MG63 (cell line): ENCODE measurements around the gene COPZ2. TPM values are rescaled to one million over a fixed set of nuclear protein-coding genes. Genes with fewer than 3 reads are reported as not detected.

Source experiments
- DNase-seq: peaks from one replicate; pipeline ENCODE4 v3.0.0-alpha.2; 2020
- H3K27me3 ChIP-seq: fragments of 250-450 bp; sonication (Bioruptor Pico); 2 replicates; pipeline ENCODE4 v1.5.1; 2020; ENCODE audit warnings: mild to moderate bottlenecking, moderate library complexity
- H3K36me3 ChIP-seq: fragments of 250-450 bp; sonication (Bioruptor Pico); 2 replicates; pipeline ENCODE4 v1.5.1; 2020; ENCODE audit warnings: mild to moderate bottlenecking, moderate library complexity
- H3K4me3 ChIP-seq: fragments of 250-450 bp; sonication (Bioruptor Pico); 2 replicates; pipeline ENCODE4 v1.5.1; 2020; ENCODE audit warnings: mild to moderate bottlenecking, moderate library complexity
- H3K9me3 ChIP-seq: fragments of 250-450 bp; sonication (Bioruptor Pico); 2 replicates; pipeline ENCODE4 v1.5.1; 2020; ENCODE audit warnings: mild to moderate bottlenecking, moderate library complexity
- total RNA-seq: library from RNA; depleted of rRNA; stranded (reverse); fragments of >200 nt; shearing (Covaris generic); gene quantifications from 2 replicates; pipeline ENCODE4 v1.2.3, GENCODE V29; 2014; ENCODE audit warnings: low replicate concordance

Gene COPZ2
- total RNA-seq, 1 experiment from 2014 or later: 91.7 TPM

DNA sequence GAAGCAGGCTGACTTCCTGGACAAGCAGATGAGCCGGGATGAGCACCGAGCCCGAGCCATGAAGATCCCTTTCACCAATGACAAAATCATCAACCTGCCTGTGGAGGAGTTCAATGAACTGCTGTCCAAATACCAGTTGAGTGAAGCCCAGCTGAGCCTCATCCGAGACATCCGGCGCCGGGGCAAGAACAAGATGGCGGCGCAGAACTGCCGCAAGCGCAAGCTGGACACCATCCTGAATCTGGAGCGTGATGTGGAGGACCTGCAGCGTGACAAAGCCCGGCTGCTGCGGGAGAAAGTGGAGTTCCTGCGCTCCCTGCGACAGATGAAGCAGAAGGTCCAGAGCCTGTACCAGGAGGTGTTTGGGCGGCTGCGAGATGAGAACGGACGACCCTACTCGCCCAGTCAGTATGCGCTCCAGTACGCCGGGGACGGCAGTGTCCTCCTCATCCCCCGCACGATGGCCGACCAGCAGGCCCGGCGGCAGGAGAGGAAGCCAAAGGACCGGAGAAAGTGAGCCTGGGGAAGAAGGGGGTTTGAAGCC, 21.6 kb upstream of the COPZ2 start:
- no peak overlapping the region for H3K4me3 ChIP-seq
- H3K9me3 ChIP-seq: no peaks in the 10 kb centered on the region
- H3K27me3 ChIP-seq: no peaks in the 10 kb centered on the region
- peaks cover 89% of the 10 kb centered on the region for H3K36me3 ChIP-seq
- no peak for DNase-seq

DNA sequence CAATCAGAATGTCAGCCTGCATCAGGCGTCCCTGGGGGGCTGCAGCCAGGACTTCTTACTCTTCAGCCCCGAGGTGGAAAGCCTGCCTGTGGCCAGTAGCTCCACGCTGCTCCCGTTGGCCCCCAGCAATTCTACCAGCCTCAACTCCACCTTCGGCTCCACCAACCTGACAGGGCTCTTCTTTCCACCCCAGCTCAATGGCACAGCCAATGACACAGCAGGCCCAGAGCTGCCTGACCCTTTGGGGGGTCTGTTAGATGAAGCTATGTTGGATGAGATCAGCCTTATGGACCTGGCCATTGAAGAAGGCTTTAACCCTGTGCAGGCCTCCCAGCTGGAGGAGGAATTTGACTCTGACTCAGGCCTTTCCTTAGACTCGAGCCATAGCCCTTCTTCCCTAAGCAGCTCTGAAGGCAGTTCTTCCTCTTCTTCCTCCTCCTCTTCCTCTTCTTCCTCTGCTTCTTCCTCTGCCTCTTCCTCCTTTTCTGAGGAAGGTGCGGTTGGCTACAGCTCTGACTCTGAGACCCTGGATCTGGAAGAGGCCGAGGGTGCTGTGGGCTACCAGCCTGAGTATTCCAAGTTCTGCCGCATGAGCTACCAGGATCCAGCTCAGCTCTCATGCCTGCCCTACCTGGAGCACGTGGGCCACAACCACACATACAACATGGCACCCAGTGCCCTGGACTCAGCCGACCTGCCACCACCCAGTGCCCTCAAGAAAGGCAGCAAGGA, 21.0 kb upstream of the COPZ2 start:
- Histone ChIP-seq H3K36me3 (peaks cover 89% of the 10 kb centered on the region), H3K4me3 (no peak overlapping the region), H3K27me3 (no peaks in the 10 kb centered on the region), H3K9me3 (no peaks in the 10 kb centered on the region)
- DNase-seq: no peak

DNA sequence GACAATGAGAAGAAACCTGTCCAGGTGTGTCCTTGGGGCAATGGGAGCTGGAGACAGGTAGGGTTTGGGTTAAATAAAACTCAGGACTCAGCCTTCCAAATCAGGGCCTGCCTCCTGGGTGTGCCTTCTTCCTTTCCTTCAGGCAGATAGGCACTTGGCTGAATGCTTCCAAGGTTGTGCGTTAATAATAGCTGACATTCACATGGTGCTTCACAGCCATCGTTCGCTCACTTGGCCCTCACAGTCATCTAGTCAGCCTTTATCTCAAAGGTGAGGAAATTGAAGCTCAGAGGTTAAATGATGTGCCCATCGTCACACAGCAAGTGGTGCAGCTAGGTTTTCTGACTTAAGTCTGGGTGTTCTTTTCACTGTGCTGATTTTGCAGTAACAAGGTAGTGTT, 20.0 kb upstream of the COPZ2 start:
- H3K36me3 ChIP-seq: peaks cover 89% of the 10 kb centered on the region
- H3K9me3 ChIP-seq: no peaks in the 10 kb centered on the region

DNA sequence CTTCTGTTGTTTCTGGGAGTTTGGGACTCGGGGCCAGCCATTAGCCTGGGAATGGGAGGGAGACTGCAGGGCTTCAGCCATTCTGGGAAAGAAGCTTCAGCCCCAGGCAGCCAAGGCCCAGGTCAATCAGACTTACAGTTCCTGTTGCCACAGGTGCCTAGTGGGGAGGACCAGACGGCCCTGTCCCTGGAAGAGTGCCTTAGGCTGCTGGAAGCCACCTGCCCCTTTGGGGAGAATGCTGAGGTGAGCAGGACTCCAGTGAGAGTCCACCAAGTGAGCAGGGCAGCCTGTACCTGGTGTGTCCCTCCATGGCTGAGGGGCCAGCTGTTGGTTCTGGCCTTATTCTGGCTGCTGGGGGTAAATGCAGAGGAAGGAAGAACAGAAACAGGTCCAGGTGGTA, 19.3 kb upstream of the COPZ2 start:
- Histone ChIP-seq H3K27me3 (no peaks in the 10 kb centered on the region), H3K36me3 (peaks cover 89% of the 10 kb centered on the region), H3K9me3 (no peaks in the 10 kb centered on the region), H3K4me3 (no peak overlapping the region)
- no peak for DNase-seq

More for the DNA sequence above, 20.0 kb upstream of the COPZ2 start:
- H3K4me3 ChIP-seq: no peak overlapping the region
- DNase-seq: no peak
- no peaks in the 10 kb centered on the region for H3K27me3 ChIP-seq

GRCh38 chr17:48056246-48056745, 18.7 kb upstream of the COPZ2 start:
- no peaks in the 10 kb centered on the region for H3K9me3 ChIP-seq
- H3K4me3 ChIP-seq: no peak overlapping the region
- no peaks in the 10 kb centered on the region for H3K27me3 ChIP-seq
- H3K36me3 ChIP-seq: peaks cover 90% of the 10 kb centered on the region
- no peak for DNase-seq

- Histone ChIP-seq H3K27me3 (no peaks in the 10 kb centered on the region), H3K36me3 (peaks cover 94% of the 10 kb centered on the region), H3K4me3 (no peak overlapping the region), H3K9me3 (no peaks in the 10 kb centered on the region)
- DNase-seq: peak; percentile 66
Observed at GRCh38 chr17:48055531-48056245, 18.1 kb upstream of the COPZ2 start.

DNA sequence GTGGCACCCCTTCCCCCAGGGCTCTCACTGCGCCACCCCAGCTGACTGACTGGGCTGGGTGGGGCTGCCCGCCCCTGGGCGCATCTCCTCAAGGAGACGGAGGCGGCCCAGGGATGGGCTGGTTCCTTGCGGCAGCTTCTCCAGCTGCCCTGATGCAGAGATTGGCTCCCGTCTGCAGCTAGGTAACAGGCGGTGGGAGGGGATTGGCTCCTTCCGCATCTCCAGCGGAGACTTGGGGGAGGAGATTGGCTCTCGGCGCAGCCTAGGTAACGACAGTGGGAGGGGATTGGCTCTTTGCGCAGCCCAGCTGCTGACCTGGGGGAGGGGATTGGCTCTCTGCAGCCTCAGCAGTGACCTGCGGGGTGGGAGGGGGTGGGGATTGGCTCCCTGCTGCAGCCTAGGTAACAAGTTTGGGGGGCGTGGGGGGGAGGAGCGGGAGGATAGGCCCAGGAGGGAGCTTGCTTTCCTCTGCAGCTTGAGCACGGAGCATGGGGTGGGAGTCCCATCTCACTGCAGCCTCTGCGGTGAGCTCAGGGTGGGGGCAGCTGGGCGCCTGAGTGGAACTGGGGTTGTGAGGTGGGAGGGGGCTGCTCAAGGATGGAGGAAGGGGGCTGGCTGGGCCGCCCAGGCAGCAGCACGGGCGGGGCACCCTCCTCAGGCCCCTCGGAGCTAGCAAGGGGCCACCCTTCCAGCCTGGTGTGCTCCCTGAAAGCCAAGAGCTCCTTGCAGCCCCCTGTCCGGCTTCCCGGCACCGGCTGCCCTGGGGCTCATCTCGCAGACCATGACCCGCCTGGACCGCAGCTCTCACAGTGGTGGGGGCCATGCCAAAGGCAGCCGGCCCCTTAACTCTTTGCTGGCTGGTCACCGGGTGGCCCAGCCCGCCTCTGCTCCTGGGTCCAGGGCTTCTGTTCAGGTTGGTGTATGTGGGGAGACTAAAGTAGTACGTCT, 16.9 kb upstream of the COPZ2 start:
- Histone ChIP-seq H3K9me3 (no peaks in the 10 kb centered on the region), H3K27me3 (no peaks in the 10 kb centered on the region), H3K36me3 (peaks cover 88% of the 10 kb centered on the region), H3K4me3 (no peak overlapping the region)
- no peak for DNase-seq

- Histone ChIP-seq H3K36me3 (peaks cover 81% of the 10 kb centered on the region), H3K27me3 (no peaks in the 10 kb centered on the region), H3K4me3 (no peak overlapping the region), H3K9me3 (no peaks in the 10 kb centered on the region)
- DNase-seq: no peak
Observed at GRCh38 chr17:48053758-48054237, 16.2 kb upstream of the COPZ2 start.

GRCh38 chr17:48052956-48053757, 15.6 kb upstream of the COPZ2 start:
- Histone ChIP-seq H3K27me3 (no peaks in the 10 kb centered on the region), H3K36me3 (peaks cover 75% of the 10 kb centered on the region), H3K9me3 (no peaks in the 10 kb centered on the region), H3K4me3 (no peak overlapping the region)
- peak; percentile 48 for DNase-seq

DNA sequence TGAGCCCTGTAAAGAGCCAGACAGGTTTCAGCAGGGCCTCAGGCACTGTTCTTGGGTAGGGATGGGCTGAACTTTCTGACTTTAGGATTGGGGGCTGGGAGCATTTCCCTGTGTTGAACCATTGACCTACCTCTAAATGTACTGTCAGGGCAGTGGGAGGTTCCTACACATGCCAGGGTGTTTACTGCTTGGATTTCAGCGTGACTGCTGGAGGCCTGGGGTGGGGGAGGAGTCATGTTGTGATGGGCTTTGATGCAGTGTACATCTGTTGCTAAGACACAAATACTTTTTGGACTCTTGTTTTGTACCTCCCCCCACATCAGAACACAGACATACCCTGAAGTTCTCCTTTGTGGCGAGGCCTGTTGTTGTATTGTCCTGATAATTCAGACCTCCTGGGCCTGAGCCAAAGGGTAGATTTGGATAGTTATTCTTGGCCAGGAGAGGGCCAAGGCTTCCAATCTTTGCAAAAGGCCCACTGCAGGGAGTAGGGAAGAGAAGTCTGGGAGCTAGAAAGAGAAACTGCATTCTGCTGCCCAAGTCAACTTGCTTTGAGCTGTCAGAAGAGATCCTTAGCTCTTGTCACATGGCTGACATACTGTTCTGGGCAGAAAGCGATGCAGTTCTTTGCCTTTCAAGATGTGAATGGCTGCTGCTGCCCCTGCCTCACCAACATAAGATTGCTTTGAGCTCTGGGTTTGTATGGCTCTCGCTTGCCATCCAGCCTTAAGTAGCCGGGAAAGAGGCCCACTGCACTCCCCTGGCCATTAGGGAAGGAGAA, 14.3 kb upstream of the COPZ2 start:
- peaks cover 62% of the 10 kb centered on the region for H3K36me3 ChIP-seq
- DNase-seq: peak; percentile 79
- no peaks in the 10 kb centered on the region for H3K9me3 ChIP-seq
- H3K4me3 ChIP-seq: peak overlapping the region; percentile 14; the same call in 1 of the 2 replicates
- no peaks in the 10 kb centered on the region for H3K27me3 ChIP-seq

- H3K4me3 ChIP-seq: no peak overlapping the region
- H3K27me3 ChIP-seq: no peaks in the 10 kb centered on the region
- DNase-seq: no peak
- H3K9me3 ChIP-seq: no peaks in the 10 kb centered on the region
- peaks cover 61% of the 10 kb centered on the region for H3K36me3 ChIP-seq
Observed at GRCh38 chr17:48051283-48051682, 13.7 kb upstream of the COPZ2 start.

DNA sequence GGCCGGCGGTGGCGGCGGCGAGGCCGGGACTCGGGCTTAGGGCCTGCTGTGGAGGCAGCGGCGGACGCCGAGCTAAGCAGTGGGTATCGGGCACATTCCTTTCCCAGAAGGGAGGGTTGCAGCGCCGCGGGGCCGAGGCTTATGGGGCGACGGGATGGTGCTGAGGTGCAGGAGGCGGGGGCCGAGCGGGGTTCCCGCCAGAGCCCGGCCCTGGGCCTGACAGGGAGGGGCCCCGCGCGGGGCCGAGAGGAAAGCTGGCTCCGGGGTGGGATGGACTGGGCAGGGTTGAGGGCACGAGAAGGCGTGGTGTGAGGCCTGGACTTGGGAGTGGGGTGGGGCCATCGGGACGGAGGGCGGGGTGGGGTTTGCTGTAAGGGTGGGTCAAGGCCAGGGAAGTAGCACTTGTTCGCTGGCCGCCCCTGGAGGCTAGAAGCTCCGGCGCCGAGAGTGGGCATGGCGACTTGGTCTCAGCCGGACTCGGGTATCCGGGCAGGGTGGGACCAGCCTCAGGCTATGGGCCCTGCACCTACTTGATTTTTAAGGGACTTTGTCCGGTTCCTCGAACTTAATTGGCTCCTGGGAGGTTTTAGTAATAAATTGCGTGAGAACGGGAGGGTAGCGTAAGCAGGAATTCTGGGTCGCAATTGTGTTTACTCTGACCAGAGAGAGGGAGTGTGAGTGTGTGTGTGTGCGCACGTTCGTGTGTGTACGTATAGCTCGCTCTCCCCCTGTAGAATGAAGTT, 11.0 kb upstream of the COPZ2 start:
- Histone ChIP-seq H3K9me3 (no peaks in the 10 kb centered on the region), H3K4me3 (peak overlapping the region; percentile 84), H3K36me3 (peaks cover 40% of the 10 kb centered on the region), H3K27me3 (no peaks in the 10 kb centered on the region)
- DNase-seq: peak; percentile 98

DNA sequence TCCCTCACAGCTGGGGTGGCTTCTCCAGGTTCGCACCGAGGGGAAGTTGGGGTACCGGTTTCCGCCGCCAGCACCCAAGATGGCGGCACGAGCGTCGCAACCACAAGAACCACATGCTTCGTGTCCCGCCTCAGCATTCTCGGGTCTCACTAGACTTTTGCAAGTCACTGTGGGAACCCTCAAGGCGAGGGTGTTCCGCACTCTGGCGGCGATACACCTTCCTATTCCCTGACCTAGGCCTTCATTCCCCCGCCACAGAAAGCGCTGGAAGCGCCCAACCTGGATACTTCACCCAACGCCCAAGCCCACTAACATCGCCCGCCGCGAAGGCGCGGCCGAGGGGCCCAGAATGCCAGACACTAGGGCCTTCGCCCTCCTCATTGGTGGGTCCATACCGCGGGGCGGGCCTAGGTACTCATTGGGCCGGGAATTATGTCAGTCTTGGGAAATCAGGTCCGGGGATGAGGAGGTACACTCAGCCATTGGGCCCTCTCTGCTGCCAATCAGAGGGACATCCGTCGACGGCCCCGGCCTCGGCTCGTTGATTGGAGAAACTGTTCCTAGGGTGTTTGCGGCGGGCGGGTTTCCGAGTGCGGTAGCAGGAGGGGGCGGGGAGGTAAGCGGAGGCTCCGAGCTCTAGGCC, 10.3 kb upstream of the COPZ2 start, which contains the start of gene NFE2L1:
Gene NFE2L1 (plus strand): TSS at position 619 of the 643 bp plus-strand sequence. CDS start 2,760 bp downstream, outside the sequence.
- Histone ChIP-seq H3K27me3 (no peaks in the 10 kb centered on the region), H3K4me3 (peak within 1 kb of the TSS; percentile 84), H3K9me3 (no peaks in the 10 kb centered on the region), H3K36me3 (peaks cover 33% of the 10 kb centered on the region)
- DNase-seq: peak; percentile 100
